Activated CD8-positive, alpha-beta memory T cell treated with anti-CD3 and anti-CD28 coated beads, Interleukin-2, amount 10 ng/mL, durations not matched to agents 7 days and 5 days (primary cell): ENCODE measurements around the gene TSPAN15. TPM values are rescaled to one million over a fixed set of nuclear protein-coding genes. Genes with fewer than 3 reads are reported as not detected.

Source experiments
- ATAC-seq: fragments of 150-1000 bp; cut with Tn5 transposase; one replicate; pipeline ENCODE4 v1.10.0; 2021; ENCODE audit warnings: moderate library complexity
- CTCF ChIA-PET: fragments of 350-600 bp; sonication (Branson Sonifier 250); formaldehyde crosslinking; loops from one replicate; lab custom pipeline; 2021; ENCODE audit warnings: antibody characterized with exemption; lab: Charles Lee
- DNase-seq: peaks from one replicate; pipeline ENCODE4 v3.0.0-alpha.2; 2020
- H3K27ac Mint-ChIP-seq: one replicate; pipeline ENCODE4 v1.8.0; 2021; ENCODE audit warnings: mild to moderate bottlenecking, mixed read lengths
- H3K27me3 Mint-ChIP-seq: one replicate; pipeline ENCODE4 v1.8.0; 2021; ENCODE audit warnings: mixed read lengths
- H3K36me3 Mint-ChIP-seq: one replicate; pipeline ENCODE4 v1.8.0; 2021; ENCODE audit warnings: mild to moderate bottlenecking, mixed read lengths
- H3K4me1 Mint-ChIP-seq: one replicate; pipeline ENCODE4 v1.8.0; 2021; ENCODE audit warnings: mixed read lengths
- H3K4me3 Mint-ChIP-seq: one replicate; pipeline ENCODE4 v1.8.0; 2021; ENCODE audit warnings: mild to moderate bottlenecking, moderate library complexity, mixed read lengths
- H3K9me3 Mint-ChIP-seq: one replicate; pipeline ENCODE4 v1.8.0; 2022; ENCODE audit warnings: low read depth, mixed read lengths
- total RNA-seq, 2 experiments: library from RNA; stranded (reverse); gene quantifications; one replicate each; pipeline ENCODE4 v1.2.3, GENCODE V29; 2021

TSPAN15 gene
- total RNA-seq, 2 experiments from 2014 or later = 2.5 to 4.2 TPM

DNA sequence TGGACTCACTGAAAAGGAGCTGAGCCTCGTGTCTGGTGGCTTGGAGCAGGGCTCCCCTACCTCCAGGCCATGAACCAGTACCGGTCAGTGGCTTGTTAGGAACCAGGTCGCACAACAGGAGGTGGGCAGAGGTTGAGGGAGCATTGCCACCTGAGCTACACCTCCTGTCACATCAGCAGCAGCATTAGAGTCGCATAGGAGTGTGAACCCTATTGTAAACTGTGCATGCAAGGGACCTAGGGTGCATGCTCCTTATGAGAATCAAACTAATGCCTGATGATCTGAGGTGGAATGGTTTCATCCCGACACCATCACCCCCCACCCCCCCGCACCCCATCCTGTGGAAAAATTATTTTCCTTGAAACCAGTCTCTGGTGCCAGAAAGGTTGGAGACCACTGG lies 50.4 kb downstream of the TSPAN15 start:
- Mint-ChIP-seq H3K27me3 (no peaks in the 10 kb centered on the region), H3K4me1 (peaks cover 3% of the 10 kb centered on the region), H3K9me3 (no peaks in the 10 kb centered on the region), H3K27ac (no peak overlapping the region), H3K4me3 (no peak overlapping the region), H3K36me3 (no peaks in the 10 kb centered on the region)
- DNase-seq (no peak), ATAC-seq (no peak)
- CTCF ChIA-PET = interaction anchor here (2.0 kb wide), 1 partner anchor 14 kb away, joined by 8 read pairs; no protein-coding TSS in a partner anchor

DNA sequence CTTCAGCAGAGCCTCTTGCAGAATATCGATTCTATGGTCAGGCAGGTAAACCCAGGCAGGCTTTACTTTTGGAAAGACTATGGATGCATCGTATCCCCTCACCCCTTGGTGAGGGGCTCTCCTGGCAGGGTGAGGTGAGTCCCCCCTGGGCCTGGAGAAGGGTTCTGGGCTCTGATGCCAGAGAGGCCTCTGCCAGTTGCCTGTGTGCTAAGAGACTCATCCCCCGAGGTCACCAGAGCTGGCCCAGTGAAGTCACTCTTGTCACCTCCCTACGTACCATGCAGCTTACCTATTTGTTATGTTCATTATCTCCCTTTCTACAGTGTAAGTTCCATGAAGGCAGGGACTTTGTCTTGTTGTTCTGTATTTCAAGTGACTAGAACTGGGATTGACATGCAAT lies 51.3 kb downstream of the TSPAN15 start:
- no peak overlapping the region for H3K4me3 Mint-ChIP-seq
- CTCF ChIA-PET = interaction anchor here (2.0 kb wide), 1 partner anchor 13 kb away, joined by 8 read pairs; no protein-coding TSS in a partner anchor

DNA sequence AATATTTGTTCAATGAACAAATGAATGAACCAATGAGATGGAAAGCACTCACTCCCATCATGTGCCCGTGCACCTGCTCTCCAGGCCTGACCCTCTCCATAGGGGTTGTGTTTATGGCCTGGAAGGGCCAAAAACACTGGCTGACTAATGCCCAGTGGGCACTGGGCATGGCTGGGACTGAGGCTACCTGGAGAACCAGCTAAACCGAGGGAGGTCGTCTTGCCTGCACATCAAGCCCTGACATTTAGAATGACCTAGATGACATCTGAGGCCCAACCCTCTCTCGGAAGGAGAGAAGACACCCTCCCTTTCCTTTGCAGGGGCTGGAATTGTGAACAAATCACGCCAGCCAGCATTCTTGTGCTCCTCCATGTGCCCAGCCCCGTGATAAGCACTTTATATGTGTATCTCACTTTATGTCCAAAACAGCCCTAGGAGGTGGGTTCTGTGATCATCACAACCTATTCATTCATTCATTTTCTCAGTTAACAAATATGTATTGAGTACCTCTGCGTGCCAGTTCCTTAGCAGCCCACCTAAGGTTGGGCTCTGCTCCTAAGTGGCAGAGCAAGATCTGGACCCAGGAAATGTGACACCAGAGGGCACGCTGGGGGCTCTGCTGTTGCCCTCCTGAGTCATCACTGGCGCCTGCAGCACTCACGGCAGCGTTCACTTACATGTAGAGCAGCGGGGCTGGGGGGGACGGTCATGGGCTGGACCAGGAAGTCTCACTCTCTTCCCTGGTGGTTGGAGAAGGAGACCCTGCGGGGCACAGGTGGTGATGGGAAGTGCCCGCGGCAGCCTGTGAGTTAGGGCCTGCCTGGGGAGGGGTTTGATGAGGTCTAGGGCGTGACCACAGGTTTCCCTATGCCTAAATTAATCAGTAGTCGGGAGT lies 52.0 kb downstream of the TSPAN15 start:
- H3K4me1 Mint-ChIP-seq = peaks cover 10% of the 10 kb centered on the region
- no peaks in the 10 kb centered on the region for H3K36me3 Mint-ChIP-seq
- no peaks in the 10 kb centered on the region for H3K9me3 Mint-ChIP-seq
- CTCF ChIA-PET = no interaction called here
- DNase-seq (no peak), ATAC-seq (no peak)
- no peak overlapping the region for H3K4me3 Mint-ChIP-seq
- no peaks in the 10 kb centered on the region for H3K27me3 Mint-ChIP-seq
- H3K27ac Mint-ChIP-seq = no peak overlapping the region

More for the DNA sequence above, 51.3 kb downstream of the TSPAN15 start:
- Mint-ChIP-seq H3K9me3 (no peaks in the 10 kb centered on the region), H3K27me3 (no peaks in the 10 kb centered on the region), H3K4me1 (peaks cover 9% of the 10 kb centered on the region), H3K27ac (no peak overlapping the region), H3K36me3 (no peaks in the 10 kb centered on the region)
- no peak for DNase-seq
- ATAC-seq = no peak

- CTCF ChIA-PET = interaction anchor here (1.1 to 1.2 kb wide), 2 partner anchors 96 to 139 kb away, joined by 3 to 4 read pairs; no protein-coding TSS in a partner anchor
- DNase-seq (no peak), ATAC-seq (no peak)
- H3K4me1 Mint-ChIP-seq = peaks cover 10% of the 10 kb centered on the region
- no peaks in the 10 kb centered on the region for H3K36me3 Mint-ChIP-seq
- H3K27ac Mint-ChIP-seq = no peak overlapping the region
- no peaks in the 10 kb centered on the region for H3K27me3 Mint-ChIP-seq
- no peak overlapping the region for H3K4me3 Mint-ChIP-seq
- H3K9me3 Mint-ChIP-seq = no peaks in the 10 kb centered on the region
These were observed 52.6 kb downstream of the TSPAN15 start for GRCh38 chr10:69503896-69504265.

GRCh38 chr10:69504576-69505250 lies 53.4 kb downstream of the TSPAN15 start:
- Mint-ChIP-seq H3K27me3 (no peaks in the 10 kb centered on the region), H3K27ac (no peak overlapping the region)

DNA sequence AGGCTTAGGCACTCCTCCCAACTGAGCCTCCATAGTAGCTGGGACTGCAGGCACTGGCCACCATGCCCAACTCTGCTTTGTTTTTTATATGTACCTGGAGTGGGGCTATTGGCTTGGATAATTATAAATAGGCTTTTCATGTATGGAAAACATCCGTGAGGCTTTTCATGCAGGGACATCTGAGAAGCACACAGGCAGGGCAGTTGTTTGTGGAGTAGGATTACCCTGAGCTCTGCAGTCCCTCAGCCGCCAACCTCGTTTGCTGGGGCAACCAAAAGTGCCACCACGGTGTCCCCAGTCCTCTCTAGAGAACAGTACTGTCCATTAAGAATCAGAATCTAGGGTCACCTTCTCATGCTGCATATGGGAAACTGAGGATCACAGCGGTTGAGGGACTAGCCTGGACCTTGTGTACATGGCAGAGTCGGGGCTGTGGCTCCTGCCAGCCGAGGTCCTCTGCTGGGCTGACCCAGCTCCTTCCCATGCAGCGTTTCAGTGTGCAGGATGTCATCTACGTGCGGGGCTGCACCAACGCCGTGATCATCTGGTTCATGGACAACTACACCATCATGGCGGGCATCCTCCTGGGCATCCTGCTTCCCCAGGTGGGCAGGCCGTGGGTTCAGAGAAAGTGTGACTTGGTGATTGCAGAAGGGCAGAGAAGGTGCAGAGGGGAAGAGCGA lies 54.5 kb downstream of the TSPAN15 start:
- peak; percentile 32 for DNase-seq
- no peaks in the 10 kb centered on the region for H3K36me3 Mint-ChIP-seq
- H3K4me1 Mint-ChIP-seq = peaks cover 10% of the 10 kb centered on the region

More at GRCh38 chr10:69504576-69505250, 53.4 kb downstream of the TSPAN15 start:
- ATAC-seq (no peak), DNase-seq (no peak)
- H3K4me3 Mint-ChIP-seq = no peak overlapping the region
- peaks cover 10% of the 10 kb centered on the region for H3K4me1 Mint-ChIP-seq
- no peaks in the 10 kb centered on the region for H3K9me3 Mint-ChIP-seq
- CTCF ChIA-PET = interaction anchor here (0.7 to 3.9 kb wide), 6 partner anchors 11 to 138 kb away, joined by 3 to 38 read pairs (median 4); no protein-coding TSS in a partner anchor
- H3K36me3 Mint-ChIP-seq = no peaks in the 10 kb centered on the region

GRCh38 chr10:69506487-69506833 lies 55.2 kb downstream of the TSPAN15 start:
- Mint-ChIP-seq H3K9me3 (no peaks in the 10 kb centered on the region), H3K27ac (no peak overlapping the region), H3K36me3 (no peaks in the 10 kb centered on the region), H3K27me3 (peaks cover 16% of the 10 kb centered on the region), H3K4me3 (no peak overlapping the region), H3K4me1 (peaks cover 10% of the 10 kb centered on the region)
- DNase-seq = peak; percentile 33
- no peak for ATAC-seq
- CTCF ChIA-PET = interaction anchor here (1.3 to 3.9 kb wide), 14 partner anchors 8 to 275 kb away, joined by 3 to 38 read pairs (median 10); partner anchors contain the start of gene TSPAN15

More for the DNA sequence above, 54.5 kb downstream of the TSPAN15 start:
- no peaks in the 10 kb centered on the region for H3K9me3 Mint-ChIP-seq
- peaks cover 10% of the 10 kb centered on the region for H3K27me3 Mint-ChIP-seq
- H3K27ac Mint-ChIP-seq = no peak overlapping the region
- no peak for ATAC-seq
- CTCF ChIA-PET = interaction anchor here (0.9 to 3.9 kb wide), 9 partner anchors 10 to 123 kb away, joined by 3 to 38 read pairs (median 16); partner anchors contain the start of gene TSPAN15
- H3K4me3 Mint-ChIP-seq = no peak overlapping the region

GRCh38 chr10:69506834-69507713 lies 55.8 kb downstream of the TSPAN15 start:
- peak overlapping the region; percentile 53 for H3K27ac Mint-ChIP-seq
- peak overlapping the region; percentile 58 for H3K4me3 Mint-ChIP-seq
- no peak for ATAC-seq
- H3K4me1 Mint-ChIP-seq = peaks cover 10% of the 10 kb centered on the region
- CTCF ChIA-PET = interaction anchor here (0.5 to 3.9 kb wide), 30 partner anchors 8 to 469 kb away, joined by 3 to 38 read pairs (median 5); partner anchors contain the start of gene TSPAN15
- DNase-seq = no peak
- H3K27me3 Mint-ChIP-seq = peaks cover 22% of the 10 kb centered on the region
- H3K9me3 Mint-ChIP-seq = no peaks in the 10 kb centered on the region
- no peaks in the 10 kb centered on the region for H3K36me3 Mint-ChIP-seq

DNA sequence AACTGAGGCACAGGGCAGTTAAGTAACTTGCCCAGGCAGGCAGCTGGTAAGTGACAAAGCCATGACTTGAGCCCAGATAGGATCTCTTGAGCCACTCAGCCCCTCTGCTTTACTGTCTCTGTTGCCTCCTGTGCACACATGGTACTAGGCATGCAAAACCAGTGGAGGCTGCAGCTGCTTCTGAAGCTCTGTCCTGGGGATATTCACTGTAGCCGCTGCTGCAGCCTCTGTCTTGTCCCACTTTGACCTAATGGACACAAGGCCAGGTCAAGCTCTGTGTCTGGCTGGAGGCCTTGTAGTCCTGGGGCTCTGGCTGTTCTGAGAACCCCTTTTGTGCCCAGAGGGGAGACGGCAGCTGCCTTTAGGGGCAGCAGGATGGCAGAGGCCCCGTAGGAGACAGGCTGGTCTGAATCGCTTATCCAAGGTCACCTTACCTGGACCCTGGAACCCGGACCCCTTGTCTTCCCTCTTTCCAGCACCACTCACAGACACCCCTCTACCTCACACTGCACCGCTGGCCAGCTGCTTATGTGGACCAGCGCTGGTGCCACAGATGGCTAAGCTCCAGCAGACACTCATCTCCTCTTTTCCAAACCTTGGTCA lies 57.6 kb downstream of the TSPAN15 start:
- no peak overlapping the region for H3K27ac Mint-ChIP-seq
- peaks cover 34% of the 10 kb centered on the region for H3K27me3 Mint-ChIP-seq
- no peak overlapping the region for H3K4me3 Mint-ChIP-seq
- DNase-seq (peak; percentile 38), ATAC-seq (no peak)
- H3K4me1 Mint-ChIP-seq = peaks cover 10% of the 10 kb centered on the region
- no peaks in the 10 kb centered on the region for H3K36me3 Mint-ChIP-seq
- H3K9me3 Mint-ChIP-seq = no peaks in the 10 kb centered on the region
- CTCF ChIA-PET = interaction anchor here (0.9 to 3.2 kb wide), 8 partner anchors 9 to 134 kb away, joined by 3 to 17 read pairs (median 7); no protein-coding TSS in a partner anchor

DNA sequence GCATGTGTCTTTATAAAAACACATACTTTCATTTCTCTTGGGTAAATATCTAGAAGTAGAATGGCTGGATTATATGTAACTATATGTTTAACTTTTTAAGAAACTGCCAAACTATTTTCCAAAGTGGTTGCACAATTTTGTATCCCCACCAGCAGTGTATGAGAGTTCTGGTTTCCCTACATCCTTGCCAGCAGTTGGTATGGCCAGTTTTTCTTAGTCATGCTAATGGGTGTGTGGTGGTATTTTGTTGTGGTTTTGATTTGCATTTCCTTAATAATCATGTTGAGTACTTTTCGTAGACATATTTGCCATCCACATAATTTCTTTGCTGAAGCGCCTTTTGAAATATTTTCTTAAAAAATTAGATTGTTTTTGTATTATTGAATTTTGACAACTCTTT lies 61.6 kb downstream of the TSPAN15 start:
- CTCF ChIA-PET = interaction anchor here (0.8 to 7.9 kb wide), 2 partner anchors 35 to 126 kb away, joined by 3 to 235 read pairs; no protein-coding TSS in a partner anchor

DNA sequence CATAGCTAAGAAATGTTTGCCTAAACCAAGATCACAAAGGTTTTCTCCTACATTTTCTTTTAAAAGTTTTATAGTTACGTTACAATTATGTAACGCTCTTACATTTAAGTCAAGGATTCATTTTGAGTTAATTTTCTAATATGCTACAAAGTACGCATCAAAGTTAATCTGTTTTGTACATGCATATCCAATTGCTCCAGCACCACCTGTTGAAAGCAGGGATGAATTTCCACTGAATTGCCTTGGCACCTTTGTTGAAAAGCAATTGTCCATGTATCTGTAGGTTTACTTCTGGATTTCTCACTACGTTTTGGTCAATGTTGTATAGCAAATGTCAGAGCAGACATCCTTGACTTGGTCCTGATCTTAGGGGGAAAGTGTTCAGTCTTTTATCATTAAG lies 62.4 kb downstream of the TSPAN15 start:
- H3K27ac Mint-ChIP-seq = no peak overlapping the region
- peaks cover 49% of the 10 kb centered on the region for H3K27me3 Mint-ChIP-seq
- H3K4me1 Mint-ChIP-seq = no peaks in the 10 kb centered on the region
- H3K36me3 Mint-ChIP-seq = no peaks in the 10 kb centered on the region
- H3K4me3 Mint-ChIP-seq = no peak overlapping the region
- no peak for DNase-seq
- H3K9me3 Mint-ChIP-seq = no peaks in the 10 kb centered on the region
- CTCF ChIA-PET = interaction anchor here (0.8 to 7.9 kb wide), 8 partner anchors 7 to 203 kb away, joined by 3 to 235 read pairs (median 10); partner anchors contain the start of gene NEUROG3
- no peak for ATAC-seq

More for the DNA sequence above, 61.6 kb downstream of the TSPAN15 start:
- no peak for ATAC-seq
- Mint-ChIP-seq H3K27ac (no peak overlapping the region), H3K9me3 (no peaks in the 10 kb centered on the region), H3K36me3 (no peaks in the 10 kb centered on the region), H3K27me3 (peaks cover 47% of the 10 kb centered on the region), H3K4me1 (peaks cover 1% of the 10 kb centered on the region), H3K4me3 (no peak overlapping the region)
- no peak for DNase-seq
